Common myeloid progenitor, CD34-positive (primary cell): ENCODE data around the gene SEMA4B.

Experiments
- CTCF ChIA-PET: fragments of 350-600 bp; sonication (Branson Sonifier 250); formaldehyde crosslinking; loops from one replicate; lab custom pipeline; 2021; ENCODE audit warnings: antibody characterized with exemption; lab: Charles Lee
- POLR2A ChIA-PET: fragments of 350-600 bp; sonication (Branson Sonifier 250); formaldehyde crosslinking; loops from one replicate; lab custom pipeline; 2021; ENCODE audit warnings: antibody characterized with exemption; lab: Charles Lee
- DNase-seq, 3 donors: peaks; one replicate each; pipeline versions ENCODE4 v3.0.0 to v3.0.0-alpha.2; 2013
- H3K27ac ChIP-seq, 2 experiments: 1 replicate in 1 of 2; 2 replicates in 1 of 2; pipeline ENCODE4 v1.7.0; 2013; ENCODE audit warnings: inconsistent platforms in 2 of 2, low read length in 2 of 2, mild to moderate bottlenecking in 2 of 2, low read depth in 1 of 2, moderate library complexity in 1 of 2; ENCODE audit not compliant: severe bottlenecking in 2 of 2, insufficient read depth in 1 of 2, poor library complexity in 1 of 2
- H3K27me3 ChIP-seq, 5 experiments: replicated peaks in 2 of 5; 1 replicate in 3 of 5; 2 replicates in 2 of 5; pipeline versions ENCODE4 v1.6.1 to v1.7.0; 2013; ENCODE audit warnings: low read length in 4 of 5, mild to moderate bottlenecking in 2 of 5, moderate library complexity in 2 of 5, inconsistent platforms in 1 of 5; ENCODE audit not compliant: insufficient read depth in 5 of 5, control insufficient read depth in 4 of 5
- H3K36me3 ChIP-seq, 4 experiments: 1 replicate in 2 of 4; 2 replicates in 2 of 4; pipeline versions ENCODE4 v1.6.1 to v1.7.0; 2013; ENCODE audit warnings: low read length in 3 of 4, control low read depth in 1 of 4, mild to moderate bottlenecking in 1 of 4; ENCODE audit not compliant: control insufficient read depth in 4 of 4, insufficient read depth in 4 of 4
- H3K4me1 ChIP-seq, 4 experiments: 1 replicate in 3 of 4; 2 replicates in 1 of 4; pipeline versions ENCODE4 v1.6.1 to v1.7.1; 2013; ENCODE audit warnings: low read length in 3 of 4, mild to moderate bottlenecking in 3 of 4, control low read depth in 1 of 4, inconsistent platforms in 1 of 4, moderate library complexity in 1 of 4; ENCODE audit not compliant: control insufficient read depth in 4 of 4, insufficient read depth in 4 of 4; ENCODE audit errors: control extremely low read depth in 1 of 4
- H3K4me3 ChIP-seq, 7 experiments: 1 replicate in 4 of 7; 2 replicates in 3 of 7; pipeline versions ENCODE4 v1.5.1 to v1.7.0; 2013; ENCODE audit warnings: mild to moderate bottlenecking in 7 of 7, low read length in 6 of 7, moderate library complexity in 6 of 7, inconsistent platforms in 2 of 7, low read depth in 2 of 7, control low read depth in 1 of 7; ENCODE audit not compliant: insufficient read depth in 4 of 7, control insufficient read depth in 1 of 7; ENCODE audit errors: extremely low read depth in 1 of 7
- H3K9me3 ChIP-seq, 5 experiments: 1 replicate in 4 of 5; 2 replicates in 1 of 5; pipeline versions ENCODE4 v1.6.1 to v1.7.1; 2013; ENCODE audit warnings: low read length in 4 of 5, mild to moderate bottlenecking in 2 of 5, inconsistent platforms in 1 of 5, low read depth in 1 of 5, moderate library complexity in 1 of 5; ENCODE audit not compliant: control insufficient read depth in 4 of 5, insufficient read depth in 2 of 5; ENCODE audit errors: control extremely low read depth in 1 of 5
- WGBS: methylation state at CpG from one replicate; pipeline ENCODE4 v1.1.5; 2013; ENCODE audit not compliant: insufficient coverage; 5-methylcytosine and 5-hydroxymethylcytosine counted together

Gene SEMA4B

GRCh38 chr15:90211009-90211408 lies 9.9 kb downstream of the SEMA4B start:
- no peaks in the 10 kb centered on the region for H3K27me3 ChIP-seq
- CTCF ChIA-PET = no interaction called here
- DNase-seq = no peak
- no peaks in the 10 kb centered on the region for H3K36me3 ChIP-seq
- POLR2A ChIA-PET = no interaction called here
- H3K27ac ChIP-seq = no peak overlapping the region
- WGBS = 90% methylated on average over 6 of the region's 9 CpGs
- H3K9me3 ChIP-seq = no peaks in the 10 kb centered on the region
- H3K4me1 ChIP-seq = peaks cover 0 to 37% (median 27%) of the 10 kb centered on the region in 4 experiments
- H3K4me3 ChIP-seq = no peak overlapping the region

GRCh38 chr15:90211440-90212143 lies 10.5 kb downstream of the SEMA4B start:
- H3K9me3 ChIP-seq = no peaks in the 10 kb centered on the region
- H3K4me3 ChIP-seq = peak overlapping the region in 1 of 7 experiments; percentile 28
- WGBS = 76% methylated on average over 8 of the region's 13 CpGs
- DNase-seq = peak in 2 of 3 donors; percentile 26 to 41
- ChIA-PET POLR2A (no interaction called here), CTCF (no interaction called here)
- H3K27ac ChIP-seq = no peak overlapping the region
- peaks cover 0 to 2% (median 0%) of the 10 kb centered on the region in 4 experiments for H3K36me3 ChIP-seq
- H3K27me3 ChIP-seq = no peaks in the 10 kb centered on the region
- H3K4me1 ChIP-seq = peaks cover 0 to 37% (median 27%) of the 10 kb centered on the region in 4 experiments

GRCh38 chr15:90212221-90213098 lies 11.3 kb downstream of the SEMA4B start:
- peaks cover 0 to 37% (median 27%) of the 10 kb centered on the region in 4 experiments for H3K4me1 ChIP-seq
- WGBS = 97% methylated on average over 24 of the region's 35 CpGs
- H3K27ac ChIP-seq = no peak overlapping the region

GRCh38 chr15:90213122-90213817 lies 12.1 kb downstream of the SEMA4B start:
- DNase-seq = no peak
- POLR2A ChIA-PET = no interaction called here
- peaks cover 0 to 37% (median 27%) of the 10 kb centered on the region in 4 experiments for H3K4me1 ChIP-seq
- no peak overlapping the region for H3K4me3 ChIP-seq
- peaks cover 0 to 4% (median 1%) of the 10 kb centered on the region in 4 experiments for H3K36me3 ChIP-seq
- CTCF ChIA-PET = interaction anchor here (0.6 to 2.4 kb wide), 13 partner anchors 8 to 152 kb away, joined by 3 to 14 read pairs (median 3); partner anchors contain the start of genes CIB1, GDPGP1 and SEMA4B
- peak overlapping the region in 1 of 2 experiments; percentile 6 for H3K27ac ChIP-seq
- H3K27me3 ChIP-seq = no peaks in the 10 kb centered on the region
- no peaks in the 10 kb centered on the region for H3K9me3 ChIP-seq
- 87% methylated on average over 9 of the region's 12 CpGs for WGBS

More at GRCh38 chr15:90212221-90213098, 11.3 kb downstream of the SEMA4B start:
- Histone ChIP-seq H3K36me3 (peaks cover 0 to 2% (median under 1%) of the 10 kb centered on the region in 4 experiments), H3K9me3 (no peaks in the 10 kb centered on the region), H3K27me3 (no peaks in the 10 kb centered on the region), H3K4me3 (no peak overlapping the region)
- CTCF ChIA-PET = interaction anchor here (0.7 to 1.1 kb wide), 4 partner anchors 9 to 21 kb away, joined by 3 to 6 read pairs (median 3); partner anchors contain the start of genes CIB1, GDPGP1 and SEMA4B
- no peak for DNase-seq
- POLR2A ChIA-PET = no interaction called here

- ChIA-PET CTCF (interaction anchor here (0.6 to 2.4 kb wide), 11 partner anchors 9 to 152 kb away, joined by 3 to 14 read pairs (median 4); partner anchors contain the start of gene SEMA4B), POLR2A (interaction anchor here (0.6 kb wide), 1 partner anchor 68 kb away, joined by 4 read pairs; no protein-coding TSS in a partner anchor)
- peak in 2 of 3 donors; percentile 58 to 71 for DNase-seq
- H3K27ac ChIP-seq = peak overlapping the region in 1 of 2 experiments; percentile 6
- H3K4me3 ChIP-seq = no peak overlapping the region
- peaks cover 0 to 37% (median 27%) of the 10 kb centered on the region in 4 experiments for H3K4me1 ChIP-seq
- H3K9me3 ChIP-seq = no peaks in the 10 kb centered on the region
- peaks cover 0 to 4% (median 1%) of the 10 kb centered on the region in 4 experiments for H3K36me3 ChIP-seq
- 44% methylated on average over 11 of the region's 11 CpGs for WGBS
- no peaks in the 10 kb centered on the region for H3K27me3 ChIP-seq
Measured at GRCh38 chr15:90213818-90214204, 12.7 kb downstream of the SEMA4B start.

- no peaks in the 10 kb centered on the region for H3K9me3 ChIP-seq
- WGBS = 81% methylated on average over 6 of the region's 8 CpGs
- H3K4me3 ChIP-seq = no peak overlapping the region
- ChIA-PET CTCF (interaction anchor here (0.6 to 2.5 kb wide), 17 partner anchors 9 to 461 kb away, joined by 3 to 14 read pairs (median 4); partner anchors contain the start of gene SEMA4B), POLR2A (interaction anchor here (0.9 kb wide), 1 partner anchor 113 kb away, joined by 5 read pairs; the partner anchor contains the start of gene IDH2)
- DNase-seq = no peak
- H3K27me3 ChIP-seq = no peaks in the 10 kb centered on the region
- H3K36me3 ChIP-seq = peaks cover 0 to 4% (median 1%) of the 10 kb centered on the region in 4 experiments
- H3K4me1 ChIP-seq = peaks cover 0 to 36% (median 27%) of the 10 kb centered on the region in 4 experiments
- no peak overlapping the region for H3K27ac ChIP-seq
Measured at GRCh38 chr15:90214553-90215196, 13.5 kb downstream of the SEMA4B start.
